ENCODE data around the gene DLGAP1. TPM values are rescaled to one million over a fixed set of nuclear protein-coding genes. Genes with fewer than 3 reads are reported as not detected.

Gene DLGAP1
- total RNA-seq, 2 experiments from 2014 or later = 0.31 to 0.36 TPM

- ChIA-PET POLR2A (no interaction called here), CTCF (no interaction called here)
- no peak overlapping the region for H3K27ac ChIP-seq (ENCODE audit: low read depth in 1 of 2, low read length in 2 of 2)
- no peak for ATAC-seq (ENCODE audit: poor library complexity)
- Mint-ChIP-seq H3K27me3 (no peaks in the 10 kb centered on the region), H3K36me3 (ENCODE audit: low read depth) (no peaks in the 10 kb centered on the region), H3K4me3 (no peak overlapping the region), H3K4me1 (ENCODE audit: low read depth) (no peaks in the 10 kb centered on the region), H3K9me3 (no peaks in the 10 kb centered on the region), H3K27ac (no peak overlapping the region)
- H3K4me1 ChIP-seq (ENCODE audit: insufficient read depth, low read length) = no peaks in the 10 kb centered on the region
- no peaks in the 10 kb centered on the region for H3K9me3 ChIP-seq (ENCODE audit: control insufficient read depth in 1 of 2, insufficient read depth in 1 of 2, low read length in 2 of 2)
- no peaks in the 10 kb centered on the region for H3K27me3 ChIP-seq (ENCODE audit: control insufficient read depth in 1 of 2, insufficient read depth in 2 of 2, low read length in 2 of 2)
- no peak for TF ChIP-seq CTCF (IDR thresholded peaks at IDR 0.05)
- DNase-seq = no peak
- H3K36me3 ChIP-seq (ENCODE audit: insufficient read depth, low read length) = no peaks in the 10 kb centered on the region
- no peak overlapping the region for H3K4me3 ChIP-seq (ENCODE audit: low read length)
- intact Hi-C loops (cut with DNase I, micrococcal nuclease) = no loop called here
These were observed 247.6 kb downstream of the DLGAP1 start for GRCh38 chr18:4207383-4207985.

GRCh38 chr18:4204438-4204720 is 250.7 kb downstream of the DLGAP1 start:
- H3K36me3 Mint-ChIP-seq (ENCODE audit: low read depth) = no peaks in the 10 kb centered on the region
- H3K9me3 Mint-ChIP-seq = no peaks in the 10 kb centered on the region
- H3K27ac Mint-ChIP-seq = no peak overlapping the region
- no peaks in the 10 kb centered on the region for H3K9me3 ChIP-seq (ENCODE audit: control insufficient read depth in 1 of 2, insufficient read depth in 1 of 2, low read length in 2 of 2)
- no peak for ATAC-seq (ENCODE audit: poor library complexity)
- H3K27ac ChIP-seq (ENCODE audit: low read depth in 1 of 2, low read length in 2 of 2) = no peak overlapping the region
- H3K4me1 Mint-ChIP-seq (ENCODE audit: low read depth) = no peaks in the 10 kb centered on the region
- H3K4me3 ChIP-seq (ENCODE audit: low read length) = no peak overlapping the region
- H3K27me3 ChIP-seq (ENCODE audit: control insufficient read depth in 1 of 2, insufficient read depth in 2 of 2, low read length in 2 of 2) = no peaks in the 10 kb centered on the region
- intact Hi-C loops (cut with DNase I, micrococcal nuclease) = no loop called here
- no peaks in the 10 kb centered on the region for H3K36me3 ChIP-seq (ENCODE audit: insufficient read depth, low read length)
- ChIA-PET CTCF (no interaction called here), POLR2A (no interaction called here)
- H3K27me3 Mint-ChIP-seq = no peaks in the 10 kb centered on the region
- no peak for TF ChIP-seq CTCF (IDR thresholded peaks at IDR 0.05)
- no peak overlapping the region for H3K4me3 Mint-ChIP-seq
- no peaks in the 10 kb centered on the region for H3K4me1 ChIP-seq (ENCODE audit: insufficient read depth, low read length)
- no peak for DNase-seq

GRCh38 chr18:4203568-4204437 is 251.3 kb downstream of the DLGAP1 start:
- no peaks in the 10 kb centered on the region for H3K36me3 ChIP-seq (ENCODE audit: insufficient read depth, low read length)
- ChIA-PET CTCF (no interaction called here), POLR2A (no interaction called here)
- H3K4me3 Mint-ChIP-seq = no peak overlapping the region
- no peaks in the 10 kb centered on the region for H3K4me1 Mint-ChIP-seq (ENCODE audit: low read depth)
- no peaks in the 10 kb centered on the region for H3K9me3 ChIP-seq (ENCODE audit: control insufficient read depth in 1 of 2, insufficient read depth in 1 of 2, low read length in 2 of 2)
- no peaks in the 10 kb centered on the region for H3K4me1 ChIP-seq (ENCODE audit: insufficient read depth, low read length)
- no peak overlapping the region for H3K4me3 ChIP-seq (ENCODE audit: low read length)
- TF ChIP-seq CTCF (IDR thresholded peaks at IDR 0.05) = no peak
- H3K27ac ChIP-seq (ENCODE audit: low read depth in 1 of 2, low read length in 2 of 2) = no peak overlapping the region
- H3K9me3 Mint-ChIP-seq = no peaks in the 10 kb centered on the region
- ATAC-seq (ENCODE audit: poor library complexity) (no peak), DNase-seq (no peak)
- no peak overlapping the region for H3K27ac Mint-ChIP-seq
- no peaks in the 10 kb centered on the region for H3K27me3 ChIP-seq (ENCODE audit: control insufficient read depth in 1 of 2, insufficient read depth in 2 of 2, low read length in 2 of 2)
- no peaks in the 10 kb centered on the region for H3K36me3 Mint-ChIP-seq (ENCODE audit: low read depth)
- H3K27me3 Mint-ChIP-seq = no peaks in the 10 kb centered on the region
- intact Hi-C loops (cut with DNase I, micrococcal nuclease) = no loop called here

Data from CD4-positive, alpha-beta T cell (primary cell).